HG03457 (cell line): ENCODE measurements around the gene GLT8D2.
"Not testable (repeated sequence)": the region's sequence is repeated elsewhere in the genome, so short reads cannot be mapped to it uniquely, and the experiment has no call there.

Source experiments
- ATAC-seq: cut with Tn5 transposase; IDR thresholded peaks from one replicate; pipeline ENCODE4 v1.9.1; 2021; ENCODE audit warnings: moderate number of reproducible peaks; ENCODE audit not compliant: unreplicated experiment

The GLT8D2 gene

GRCh38 chr12:104054681-104055346 lies 4.8 kb upstream of the GLT8D2 start:
- ATAC-seq, result no peak

GRCh38 chr12:104050436-104050835 lies 449 bp upstream of the GLT8D2 start:
- no peak for ATAC-seq

DNA sequence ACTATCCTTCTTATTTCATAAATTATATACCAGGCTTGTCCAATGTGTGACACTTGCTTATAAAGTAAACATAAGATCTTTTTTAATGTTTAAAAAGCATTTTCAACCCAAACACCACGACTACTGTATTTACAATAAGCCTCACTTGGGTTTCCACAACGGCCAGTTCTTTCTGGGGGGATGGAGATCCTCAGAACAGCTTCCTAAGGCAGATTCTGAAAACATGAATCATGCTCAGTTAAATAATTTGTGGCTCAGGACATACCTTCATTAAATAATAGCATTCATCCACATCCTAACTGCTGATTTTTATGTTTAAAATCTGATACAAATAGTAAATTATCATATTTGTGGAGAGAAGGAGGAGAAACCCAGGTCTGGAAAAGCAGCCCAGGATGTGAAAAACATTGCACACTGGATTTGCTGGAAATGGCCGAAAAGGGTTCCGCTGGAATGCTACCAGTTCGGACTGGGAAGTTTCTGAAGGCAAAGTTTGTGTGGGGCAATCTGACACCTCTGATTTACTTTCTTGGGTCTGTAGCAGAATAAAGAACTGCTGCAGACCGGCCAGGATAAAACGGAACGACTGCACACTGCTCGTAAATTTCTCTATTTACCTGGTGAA lies 597 bp downstream of the GLT8D2 start:
- no peak for ATAC-seq

- no peak for ATAC-seq
Observed at GRCh38 chr12:104048811-104049210, 1.2 kb downstream of the GLT8D2 start.

GRCh38 chr12:104048162-104048561 lies 1.8 kb downstream of the GLT8D2 start:
- ATAC-seq, result no peak

DNA sequence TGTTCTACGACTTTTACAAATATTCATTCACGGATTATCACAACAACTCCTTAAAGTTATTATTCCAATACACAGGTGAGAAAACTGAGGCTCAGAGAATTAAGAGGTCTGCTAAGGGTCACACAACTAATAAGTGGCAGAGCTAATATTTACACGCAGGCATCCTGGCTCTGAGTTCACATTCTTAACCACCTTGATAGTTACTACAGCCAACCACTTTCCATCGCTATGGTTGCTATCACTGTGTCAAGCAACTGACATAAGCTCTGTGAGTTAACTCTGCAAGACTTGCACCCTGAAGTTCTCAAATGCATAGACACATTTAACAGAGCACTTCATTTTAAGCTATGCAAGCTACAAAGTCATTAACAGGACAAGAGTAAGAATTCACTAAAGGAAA lies 3.7 kb downstream of the GLT8D2 start:
- ATAC-seq, result no peak

- ATAC-seq, result no peak
Observed at GRCh38 chr12:104044158-104044557, 5.8 kb downstream of the GLT8D2 start.

GRCh38 chr12:104042580-104042979 lies 7.4 kb downstream of the GLT8D2 start:
- no peak for ATAC-seq

DNA sequence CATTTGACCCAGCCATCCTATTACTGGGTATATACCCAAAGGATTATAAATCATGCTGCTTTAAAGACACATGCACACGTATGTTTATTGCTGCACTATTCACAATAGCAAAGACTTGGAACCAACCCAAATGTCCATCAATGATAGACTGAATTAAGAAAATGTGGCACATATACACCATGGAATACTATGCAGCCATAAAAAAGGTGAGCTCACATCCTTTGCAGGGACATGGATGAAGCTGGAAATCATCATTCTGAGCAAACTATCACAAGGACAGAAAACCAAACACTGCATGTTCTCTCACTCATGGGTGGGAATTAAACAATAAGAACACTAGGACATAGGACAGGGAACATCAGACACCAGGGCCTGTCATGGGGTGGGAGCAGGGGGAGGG lies 10.2 kb downstream of the GLT8D2 start:
- not testable (repeated sequence) for ATAC-seq

DNA sequence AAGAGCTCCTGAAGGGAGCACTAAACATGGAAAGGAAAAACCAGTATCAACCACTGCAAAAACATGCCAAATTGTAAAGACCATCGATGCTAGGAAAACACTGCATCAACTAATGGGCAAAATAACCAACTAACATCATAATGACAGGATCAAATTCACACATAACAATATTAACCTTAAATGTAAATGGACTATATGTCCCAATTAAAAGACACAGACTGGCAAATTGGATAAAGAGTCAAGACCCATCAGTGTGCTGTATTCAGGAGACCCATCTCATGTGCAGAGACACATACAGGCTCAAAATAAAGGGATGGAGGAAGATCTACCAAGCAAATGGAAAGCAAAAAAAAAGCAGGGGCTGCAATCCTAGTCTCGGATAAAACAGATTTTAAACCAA lies 13.8 kb downstream of the GLT8D2 start:
- ATAC-seq, result not testable (repeated sequence)

GRCh38 chr12:104030596-104030995 lies 19.4 kb downstream of the GLT8D2 start:
- ATAC-seq, result not testable (repeated sequence)

DNA sequence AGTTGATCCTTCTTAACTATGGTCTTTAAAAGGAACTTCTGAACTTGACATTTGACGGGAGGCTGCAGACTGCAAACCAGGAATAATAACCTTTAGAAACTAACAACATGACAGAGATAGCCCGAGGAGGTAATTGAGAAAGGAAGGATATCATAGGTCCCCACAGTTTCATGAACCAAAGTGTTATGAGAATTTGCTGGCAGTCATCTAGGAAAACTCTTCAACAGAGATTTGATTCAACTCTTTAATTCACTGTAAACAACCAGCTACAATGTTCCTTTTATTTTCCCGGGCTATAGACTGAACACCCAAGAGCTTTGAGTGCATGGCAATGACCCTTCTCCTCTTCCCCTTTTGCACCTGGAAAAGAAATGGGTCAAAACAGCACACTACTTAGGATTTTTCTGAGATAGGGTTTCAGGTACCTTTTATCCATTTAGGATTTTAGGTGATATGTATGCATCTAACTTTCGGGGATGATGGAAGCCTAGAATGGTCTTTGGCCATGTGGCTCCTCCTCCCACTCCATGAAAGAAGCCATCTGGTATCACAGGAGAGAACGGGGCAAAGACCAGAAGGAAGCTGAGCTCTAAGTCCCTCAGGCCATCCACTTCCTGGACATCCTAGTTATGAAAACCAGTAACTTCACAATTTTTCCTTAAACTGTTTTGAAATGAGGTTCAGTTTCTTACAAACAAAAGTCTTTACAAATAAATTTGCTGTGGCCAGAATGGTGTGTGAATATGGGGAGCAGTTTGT lies 23.0 kb downstream of the GLT8D2 start:
- ATAC-seq, result no peak

GRCh38 chr12:104025771-104026170 lies 24.2 kb downstream of the GLT8D2 start:
- ATAC-seq, result no peak

- no peak for ATAC-seq
Observed at GRCh38 chr12:104024348-104024747, 25.6 kb downstream of the GLT8D2 start.

GRCh38 chr12:104023710-104024109 lies 26.3 kb downstream of the GLT8D2 start:
- ATAC-seq, result no peak

DNA sequence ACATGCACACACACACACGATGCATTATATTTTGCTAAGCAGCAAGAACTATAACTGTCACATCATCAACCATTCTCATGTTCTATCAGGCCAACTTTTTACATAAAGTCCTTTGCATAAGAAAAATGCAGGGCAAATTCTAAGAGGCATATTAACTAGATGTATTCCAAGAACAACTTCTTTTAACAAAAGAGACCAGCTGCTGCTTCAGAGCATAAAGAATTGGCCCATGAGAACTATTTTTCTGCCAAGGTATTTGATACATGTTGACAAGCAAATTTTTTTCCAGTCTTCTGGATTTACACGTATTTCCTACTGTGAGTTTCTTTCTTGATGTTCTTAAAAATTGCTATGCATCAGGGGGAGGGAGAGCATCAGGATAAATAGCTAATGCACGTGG lies 27.2 kb downstream of the GLT8D2 start:
- no peak for ATAC-seq

- not testable (repeated sequence) for ATAC-seq
Observed at GRCh38 chr12:104021862-104022261, 28.1 kb downstream of the GLT8D2 start.

GRCh38 chr12:104012331-104012730 lies 37.7 kb downstream of the GLT8D2 start:
- ATAC-seq, result no peak

- no peak for ATAC-seq
Observed at GRCh38 chr12:104011253-104011652, 38.7 kb downstream of the GLT8D2 start.

GRCh38 chr12:104010606-104011169 lies 39.3 kb downstream of the GLT8D2 start:
- no peak for ATAC-seq

DNA sequence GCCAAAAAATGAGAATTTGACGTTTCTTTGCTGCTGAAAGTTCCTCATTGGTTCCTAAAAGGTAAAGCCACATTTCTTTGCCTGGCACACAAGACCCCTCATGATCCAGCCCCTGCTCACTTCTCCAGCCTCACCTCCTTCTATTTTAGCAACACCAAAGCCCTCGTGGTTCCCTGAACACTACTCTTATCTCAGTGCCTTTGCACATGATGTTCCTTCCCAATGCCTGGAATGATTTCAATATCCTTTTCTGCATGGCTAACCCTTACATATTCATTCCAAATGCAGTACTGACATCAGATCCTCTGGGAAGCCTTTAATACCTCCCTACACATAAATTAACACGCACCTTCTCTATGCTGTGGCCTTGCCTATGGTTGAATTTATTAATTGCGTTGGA lies 39.9 kb downstream of the GLT8D2 start:
- no peak for ATAC-seq

- no peak for ATAC-seq
Observed at GRCh38 chr12:104006929-104007328, 43.1 kb downstream of the GLT8D2 start.
